PC-3 (cell line): Measurements from ENCODE around the gene TTI1. TPM values are rescaled to one million over a fixed set of nuclear protein-coding genes. Genes with fewer than 3 reads are reported as not detected.

Source experiments
- ATAC-seq: fragments of 200-7000 bp; cut with Tn5 transposase; 2 replicates; pipeline ENCODE4 v1.9.1; 2020; ENCODE audit warnings: mild to moderate bottlenecking, moderate library complexity
- BruUV-seq: library from RNA; stranded (reverse); fragments of 400-500 nt; replicated peaks from 2 replicates; lab custom pipeline; 2021; lab: Mats Ljungman, UMichigan
- CTCF ChIA-PET: fragments of 300-600 bp; sonication (Branson Sonifier 250); formaldehyde crosslinking; loops from one replicate; lab custom pipeline; 2022; ENCODE audit warnings: antibody characterized with exemption; lab: Charles Lee
- POLR2A ChIA-PET: fragments of 300-600 bp; sonication (Branson Sonifier 250); formaldehyde crosslinking; loops from one replicate; lab custom pipeline; 2022; ENCODE audit warnings: antibody characterized with exemption; ENCODE audit not compliant: unreplicated experiment; lab: Charles Lee
- DNase-seq: peaks from one replicate; pipeline ENCODE4 v3.0.0-alpha.2; 2015
- H2AFZ ChIP-seq: fragments of 300-600 bp; sonication (generic); 2 replicates; pipeline ENCODE4 v1.6.0; 2016; ENCODE audit warnings: antibody characterized with exemption, low read length
- H3F3A ChIP-seq: fragments of 300-600 bp; sonication (generic); one replicate; pipeline ENCODE4 v1.6.0; 2017; ENCODE audit warnings: antibody characterized with exemption, low read length, control low read depth, mild to moderate bottlenecking; ENCODE audit not compliant: unreplicated experiment
- H3K27ac ChIP-seq: fragments of 300-600 bp; sonication (generic); 2 replicates; pipeline ENCODE4 v1.5.1; 2016; ENCODE audit warnings: mild to moderate bottlenecking, low read length
- H3K27me3 ChIP-seq: fragments of 300-600 bp; sonication (generic); 2 replicates; pipeline ENCODE4 v1.6.1; 2016; ENCODE audit warnings: low read length, mixed read lengths
- H3K36me3 ChIP-seq: fragments of 300-600 bp; sonication (generic); 2 replicates; pipeline ENCODE4 v1.6.1; 2016; ENCODE audit warnings: low read depth, mixed run types, low read length, mixed read lengths
- H3K4me1 ChIP-seq: fragments of 300-600 bp; sonication (generic); 2 replicates; pipeline ENCODE4 v1.5.1; 2016; ENCODE audit warnings: low read length; ENCODE audit not compliant: insufficient read depth
- H3K4me2 ChIP-seq: fragments of 300-600 bp; sonication (generic); 2 replicates; pipeline ENCODE4 v1.6.0; 2016; ENCODE audit warnings: low read length
- H3K4me3 ChIP-seq: fragments of 300-600 bp; sonication (generic); 2 replicates; pipeline ENCODE4 v1.5.1; 2016; ENCODE audit warnings: mild to moderate bottlenecking, low read length, mixed read lengths
- H3K79me2 ChIP-seq: fragments of 300-600 bp; sonication (generic); 2 replicates; pipeline ENCODE4 v1.6.1; 2017; ENCODE audit warnings: low read length, mixed read lengths
- H3K9ac ChIP-seq: fragments of 300-600 bp; sonication (generic); 2 replicates; pipeline ENCODE4 v1.6.0; 2016; ENCODE audit warnings: mild to moderate bottlenecking, low read length
- H3K9me2 ChIP-seq: fragments of 300-600 bp; sonication (generic); replicated peaks from 2 replicates; pipeline ENCODE4 v1.6.1; 2016; ENCODE audit warnings: mixed run types, low read length, mixed read lengths
- H3K9me3 ChIP-seq: fragments of 300-600 bp; sonication (generic); 2 replicates; pipeline ENCODE4 v1.6.1; 2016; ENCODE audit warnings: low read length, mixed read lengths
- H4K20me1 ChIP-seq: fragments of 300-600 bp; sonication (generic); 2 replicates; pipeline ENCODE4 v1.6.1; 2016; ENCODE audit warnings: low read length, mixed read lengths
- EZH2 ChIP-seq: fragments of 300-600 bp; sonication (generic); IDR thresholded peaks from one replicate; pipeline ENCODE4 v1.6.1; 2017; ENCODE audit warnings: antibody characterized with exemption, mild to moderate bottlenecking, low read length; ENCODE audit not compliant: unreplicated experiment
- EZH2phosphoT487 ChIP-seq: fragments of 300-600 bp; sonication (generic); IDR thresholded peaks from 2 replicates; pipeline ENCODE4 v1.6.1; 2018; ENCODE audit warnings: mild to moderate bottlenecking, antibody characterized with exemption, low read length, borderline replicate concordance
- intact Hi-C: fragments of 100-400 bp; cut with micrococcal nuclease; formaldehyde crosslinking; loops from 2 replicates; pipeline ENCODE4 v1.9.0; 2023
- total RNA-seq: library from RNA; depleted of rRNA; stranded (reverse); fragments of >200 nt; gene quantifications from 2 replicates; pipeline ENCODE4 v1.2.3, GENCODE V29; 2014
- TF ChIP-seq, protein P1 (sequence below): fragments of 300-600 bp; sonication (generic); conservative IDR thresholded peaks from 2 replicates; pipeline ENCODE4 v1.5.1; 2017; ENCODE audit warnings: antibody characterized with exemption, low read depth, mild to moderate bottlenecking, low read length

The TTI1 gene
- total RNA-seq, 1 experiment from 2014 or later: 23.2 TPM

DNA sequence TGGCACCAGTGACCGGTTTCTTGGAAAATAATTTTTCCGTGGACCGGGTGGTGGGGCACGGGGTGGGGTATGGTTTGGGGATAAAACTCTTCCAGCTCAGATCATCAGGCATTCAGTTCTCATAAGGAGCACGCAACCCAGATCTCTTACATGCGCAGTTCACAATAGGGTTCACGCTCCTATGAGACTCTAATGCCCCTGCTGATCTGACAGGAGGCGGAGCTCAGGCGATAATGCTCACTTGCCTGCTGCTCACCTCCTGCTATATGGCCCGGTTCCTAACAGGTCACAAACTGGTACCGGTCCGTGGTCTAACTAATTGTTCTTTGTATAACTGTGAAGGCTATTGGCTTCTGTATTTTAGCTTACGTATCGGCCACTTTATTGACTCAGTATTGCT, 78.6 kb downstream of the TTI1 start:
- BruUV-seq: no TSS peak
- no peak for ATAC-seq
- TF ChIP-seq EZH2 (no peak), EZH2phosphoT487 (no peak)
- TF ChIP-seq, protein P1, sequence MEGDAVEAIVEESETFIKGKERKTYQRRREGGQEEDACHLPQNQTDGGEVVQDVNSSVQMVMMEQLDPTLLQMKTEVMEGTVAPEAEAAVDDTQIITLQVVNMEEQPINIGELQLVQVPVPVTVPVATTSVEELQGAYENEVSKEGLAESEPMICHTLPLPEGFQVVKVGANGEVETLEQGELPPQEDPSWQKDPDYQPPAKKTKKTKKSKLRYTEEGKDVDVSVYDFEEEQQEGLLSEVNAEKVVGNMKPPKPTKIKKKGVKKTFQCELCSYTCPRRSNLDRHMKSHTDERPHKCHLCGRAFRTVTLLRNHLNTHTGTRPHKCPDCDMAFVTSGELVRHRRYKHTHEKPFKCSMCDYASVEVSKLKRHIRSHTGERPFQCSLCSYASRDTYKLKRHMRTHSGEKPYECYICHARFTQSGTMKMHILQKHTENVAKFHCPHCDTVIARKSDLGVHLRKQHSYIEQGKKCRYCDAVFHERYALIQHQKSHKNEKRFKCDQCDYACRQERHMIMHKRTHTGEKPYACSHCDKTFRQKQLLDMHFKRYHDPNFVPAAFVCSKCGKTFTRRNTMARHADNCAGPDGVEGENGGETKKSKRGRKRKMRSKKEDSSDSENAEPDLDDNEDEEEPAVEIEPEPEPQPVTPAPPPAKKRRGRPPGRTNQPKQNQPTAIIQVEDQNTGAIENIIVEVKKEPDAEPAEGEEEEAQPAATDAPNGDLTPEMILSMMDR: no peak
- CTCF ChIA-PET: no interaction called here
- Histone ChIP-seq H3K27ac (no peak overlapping the region), H3K27me3 (no peaks in the 10 kb centered on the region), H4K20me1 (no peaks in the 10 kb centered on the region), H3K79me2 (no peaks in the 10 kb centered on the region), H3K4me2 (no peak overlapping the region), H3K36me3 (no peaks in the 10 kb centered on the region), H3K4me1 (peaks cover 11% of the 10 kb centered on the region), H3F3A (no peaks in the 10 kb centered on the region), H3K4me3 (no peak overlapping the region), H3K9ac (no peak overlapping the region), H3K9me3 (no peaks in the 10 kb centered on the region), H3K9me2 (no peaks in the 10 kb centered on the region), H2AFZ (no peak overlapping the region)
- DNase-seq: no peak
- intact Hi-C loops: loop anchor here (5.0 kb wide), 1 partner anchor 52 kb away; the partner anchor contains the start of gene VSTM2L
- POLR2A ChIA-PET: no interaction called here

DNA sequence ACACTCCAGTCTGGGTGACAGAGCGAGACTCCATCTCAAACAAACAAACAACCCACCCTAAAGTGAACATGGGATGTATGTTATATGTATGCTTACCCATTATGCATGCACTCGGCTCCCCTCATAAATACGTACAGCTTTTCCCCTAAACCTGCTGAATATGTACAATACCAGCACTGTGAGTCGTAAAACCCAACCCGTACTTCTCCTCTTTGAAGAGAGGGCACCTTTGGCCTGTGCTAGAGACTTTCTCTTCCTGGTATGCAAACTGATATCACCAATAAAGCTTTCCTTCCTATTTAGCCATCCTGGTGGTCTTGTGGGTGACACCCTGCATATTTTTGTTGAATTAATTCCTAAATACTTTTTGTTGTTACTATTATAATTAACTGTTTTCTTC, 79.1 kb downstream of the TTI1 start:
- Histone ChIP-seq H3K9me2 (no peaks in the 10 kb centered on the region), H3K79me2 (no peaks in the 10 kb centered on the region), H3K9ac (no peak overlapping the region), H3F3A (no peaks in the 10 kb centered on the region), H4K20me1 (no peaks in the 10 kb centered on the region), H2AFZ (no peak overlapping the region), H3K4me2 (no peak overlapping the region), H3K27me3 (no peaks in the 10 kb centered on the region), H3K4me1 (peaks cover 11% of the 10 kb centered on the region), H3K36me3 (no peaks in the 10 kb centered on the region), H3K4me3 (no peak overlapping the region), H3K9me3 (no peaks in the 10 kb centered on the region), H3K27ac (no peak overlapping the region)
- ATAC-seq (no peak), DNase-seq (no peak)
- ChIA-PET POLR2A (no interaction called here), CTCF (no interaction called here)
- BruUV-seq: no TSS peak
- intact Hi-C loops: no loop called here
- TF ChIP-seq EZH2phosphoT487 (no peak), EZH2 (no peak)
- TF ChIP-seq, protein P1: no peak

DNA sequence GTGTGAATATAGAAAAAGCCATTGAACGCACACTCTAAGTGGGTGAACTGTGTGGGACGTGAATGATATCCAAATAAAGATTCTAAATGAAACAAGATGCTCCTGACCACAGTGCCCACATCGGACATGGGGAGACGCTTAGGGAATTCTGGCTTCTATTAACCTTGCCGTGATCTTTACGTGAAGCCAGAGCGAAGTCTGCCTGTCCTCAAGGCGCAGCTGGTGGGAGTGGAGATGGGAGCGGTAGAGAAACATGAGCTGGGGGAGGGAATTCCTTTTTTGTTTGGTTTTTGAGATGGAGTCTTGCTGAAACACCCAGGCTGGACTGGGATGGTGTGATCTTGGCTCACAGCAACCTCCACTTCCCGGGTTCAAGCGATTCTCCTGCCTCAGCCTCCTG, 84.3 kb downstream of the TTI1 start:
- no peak overlapping the region for H3K9ac ChIP-seq
- H3K9me2 ChIP-seq: no peaks in the 10 kb centered on the region
- H3K4me1 ChIP-seq: no peaks in the 10 kb centered on the region
- ATAC-seq (no peak), DNase-seq (no peak)
- H3K36me3 ChIP-seq: no peaks in the 10 kb centered on the region
- H2AFZ ChIP-seq: no peak overlapping the region
- H3K79me2 ChIP-seq: no peaks in the 10 kb centered on the region
- intact Hi-C loops: no loop called here
- no TSS peak for BruUV-seq
- H3K4me3 ChIP-seq: no peak overlapping the region
- TF ChIP-seq EZH2 (no peak), EZH2phosphoT487 (no peak)
- TF ChIP-seq, protein P1: no peak
- no peaks in the 10 kb centered on the region for H4K20me1 ChIP-seq
- H3F3A ChIP-seq: no peaks in the 10 kb centered on the region
- no peak overlapping the region for H3K4me2 ChIP-seq
- ChIA-PET CTCF (no interaction called here), POLR2A (no interaction called here)
- no peaks in the 10 kb centered on the region for H3K9me3 ChIP-seq
- no peaks in the 10 kb centered on the region for H3K27me3 ChIP-seq
- no peak overlapping the region for H3K27ac ChIP-seq
